ENCODE measurements around the gene VHLL.
"Not testable (repeated sequence)": the region's sequence is repeated elsewhere in the genome, so short reads cannot be mapped to it uniquely, and the experiment has no call there.

The VHLL gene

DNA sequence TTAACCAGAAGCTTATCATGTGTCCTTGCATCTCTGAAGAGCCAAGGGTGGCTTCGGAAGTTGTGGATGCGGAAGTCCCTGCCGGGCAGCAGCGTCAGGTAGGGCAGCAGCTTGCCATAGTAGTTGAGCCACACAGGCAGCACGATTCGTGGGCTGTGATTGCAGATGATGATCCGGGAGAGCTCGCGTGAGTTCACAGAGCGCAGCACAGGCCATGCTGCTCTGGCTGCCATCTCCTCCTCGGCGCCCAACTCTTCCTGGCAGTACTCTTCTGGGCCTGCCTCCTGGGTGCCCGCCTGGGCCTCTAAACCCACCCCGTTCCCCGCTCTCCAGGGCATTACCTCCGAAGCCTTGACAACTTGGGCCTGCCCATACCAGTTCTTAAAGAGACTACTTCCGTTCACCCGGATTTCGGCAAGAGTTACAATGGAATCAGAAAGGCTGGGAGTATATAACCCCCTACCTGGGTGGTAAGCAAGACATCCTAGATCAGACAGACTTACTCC, at the start of gene VHLL:
Gene VHLL (minus strand): TSS at position 456 of the 506 bp plus-strand sequence. CDS start 118 bp downstream, at position 338.
- no peak for DNase-seq (ENCODE audit: low read depth in 2 of 2, low spot score in 1 of 2)

DNA sequence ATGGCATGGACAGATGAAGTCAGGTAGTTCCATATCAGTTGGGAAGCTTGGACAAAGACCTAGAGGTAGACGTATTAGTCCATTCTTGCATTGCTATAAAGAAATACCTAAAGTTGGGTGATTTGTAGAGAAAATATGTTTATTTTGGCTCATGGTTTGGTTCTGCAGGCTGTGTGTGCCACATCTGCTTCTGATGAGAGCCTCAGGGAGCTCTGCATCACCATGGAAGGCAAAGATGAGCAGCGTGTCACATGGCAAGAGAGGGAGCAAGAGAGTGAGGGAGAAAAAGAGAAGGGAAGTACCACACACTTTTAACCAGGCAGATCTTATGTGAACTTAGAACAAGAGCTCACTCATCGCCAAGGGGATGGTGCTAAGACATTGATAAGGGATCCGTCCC, 48.2 kb upstream of the VHLL start:
- no peak for DNase-seq (ENCODE audit: low read depth in 2 of 2, low spot score in 1 of 2)

DNA sequence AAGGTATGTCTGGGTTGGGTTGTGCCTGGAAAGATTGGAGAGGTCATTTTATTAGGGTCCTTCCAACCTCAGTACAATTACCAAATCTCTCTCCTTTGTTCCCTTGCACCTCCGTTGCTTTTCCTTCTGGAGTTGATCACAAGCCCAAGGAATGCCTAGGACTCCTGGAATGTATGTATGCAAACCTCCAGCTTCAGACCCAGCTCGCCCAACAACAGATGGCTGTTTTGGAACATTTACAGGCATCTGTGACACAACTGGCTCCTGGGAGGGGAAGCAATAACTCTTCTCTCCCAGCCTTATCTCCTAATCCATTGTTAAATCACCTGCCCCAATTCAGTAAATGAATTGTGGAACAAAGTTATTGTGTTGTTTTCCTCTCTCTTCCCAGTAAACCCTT, 47.5 kb upstream of the VHLL start:
- DNase-seq (ENCODE audit: low read depth in 2 of 2, low spot score in 1 of 2) = no peak

DNA sequence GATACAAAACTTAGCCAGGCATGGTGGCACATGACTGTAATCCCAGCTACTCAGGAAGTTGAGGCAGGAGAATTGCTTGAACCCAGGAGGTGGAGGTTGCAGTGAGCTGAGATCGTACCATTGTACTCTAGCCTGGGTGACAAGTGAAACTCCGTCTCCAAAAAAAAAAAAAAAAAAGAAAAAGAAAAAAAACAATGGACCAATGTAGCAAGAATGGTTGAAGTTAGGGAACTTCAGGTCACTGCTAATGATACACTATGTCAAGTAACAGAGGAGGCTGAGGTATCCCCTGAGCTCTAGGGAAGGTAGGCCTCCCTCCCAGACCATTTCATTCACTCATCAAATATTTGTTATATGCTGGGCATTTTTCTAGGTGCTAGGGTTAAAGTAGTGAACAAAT, 46.9 kb upstream of the VHLL start:
- not testable (repeated sequence) for DNase-seq (ENCODE audit: low read depth in 2 of 2, low spot score in 1 of 2)

DNA sequence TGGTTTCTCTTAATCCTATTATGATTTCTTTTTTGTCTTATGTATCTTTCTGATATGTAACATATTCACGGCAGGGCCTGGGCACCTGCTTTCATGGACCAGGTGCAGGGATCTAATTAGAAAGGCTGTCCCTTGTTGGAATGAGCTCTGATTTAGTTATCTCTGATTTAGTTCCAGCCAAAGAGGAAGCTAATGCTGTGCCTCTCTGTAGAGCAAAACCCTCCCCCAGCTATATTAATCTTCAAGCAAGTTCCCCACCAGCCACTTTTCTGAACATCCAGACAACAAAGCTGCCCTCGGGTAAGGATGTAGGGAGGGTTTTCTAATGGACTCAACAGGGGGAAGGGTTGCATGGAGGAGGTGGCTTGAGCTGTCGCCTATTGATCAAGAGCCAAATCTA, 45.3 kb upstream of the VHLL start:
- no peak for DNase-seq (ENCODE audit: low read depth in 2 of 2, low spot score in 1 of 2)

DNA sequence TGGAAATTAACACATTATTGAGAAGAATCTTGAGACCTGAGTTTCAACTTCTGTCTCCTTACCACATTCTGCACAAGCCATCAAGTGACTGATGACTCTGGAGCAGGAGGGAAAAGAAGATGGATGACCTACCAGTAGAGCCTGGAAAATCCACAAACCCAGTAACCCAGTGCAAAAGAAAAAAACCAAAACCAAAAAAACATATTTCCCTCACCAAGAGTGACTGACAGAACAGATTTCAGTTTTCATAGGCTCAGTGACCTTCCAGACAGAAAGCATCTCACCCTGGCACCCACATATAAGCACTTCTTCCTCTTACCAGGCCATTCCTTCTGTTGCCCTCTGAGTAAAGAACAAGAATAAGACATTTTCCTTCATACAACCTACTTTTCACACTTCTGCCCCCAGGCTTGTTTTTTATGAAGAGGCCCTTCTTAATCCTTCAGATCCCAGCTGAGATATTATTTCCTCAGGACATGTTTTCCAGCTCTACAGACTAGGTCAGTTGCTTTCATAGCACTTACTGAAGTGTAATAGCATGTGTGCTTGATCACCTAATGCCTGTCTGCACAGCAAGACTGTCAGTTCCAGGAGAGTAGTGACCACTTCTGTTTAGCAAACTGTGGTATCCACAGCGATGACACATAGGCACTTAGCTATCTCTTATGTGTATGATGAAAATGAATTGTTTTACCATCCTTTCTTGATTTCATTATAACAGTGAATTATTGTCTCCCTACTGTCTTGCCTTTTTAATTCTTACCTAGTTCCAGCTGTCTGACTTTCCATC, 43.3 kb upstream of the VHLL start:
- no peak for DNase-seq (ENCODE audit: low read depth in 2 of 2, low spot score in 1 of 2)

DNA sequence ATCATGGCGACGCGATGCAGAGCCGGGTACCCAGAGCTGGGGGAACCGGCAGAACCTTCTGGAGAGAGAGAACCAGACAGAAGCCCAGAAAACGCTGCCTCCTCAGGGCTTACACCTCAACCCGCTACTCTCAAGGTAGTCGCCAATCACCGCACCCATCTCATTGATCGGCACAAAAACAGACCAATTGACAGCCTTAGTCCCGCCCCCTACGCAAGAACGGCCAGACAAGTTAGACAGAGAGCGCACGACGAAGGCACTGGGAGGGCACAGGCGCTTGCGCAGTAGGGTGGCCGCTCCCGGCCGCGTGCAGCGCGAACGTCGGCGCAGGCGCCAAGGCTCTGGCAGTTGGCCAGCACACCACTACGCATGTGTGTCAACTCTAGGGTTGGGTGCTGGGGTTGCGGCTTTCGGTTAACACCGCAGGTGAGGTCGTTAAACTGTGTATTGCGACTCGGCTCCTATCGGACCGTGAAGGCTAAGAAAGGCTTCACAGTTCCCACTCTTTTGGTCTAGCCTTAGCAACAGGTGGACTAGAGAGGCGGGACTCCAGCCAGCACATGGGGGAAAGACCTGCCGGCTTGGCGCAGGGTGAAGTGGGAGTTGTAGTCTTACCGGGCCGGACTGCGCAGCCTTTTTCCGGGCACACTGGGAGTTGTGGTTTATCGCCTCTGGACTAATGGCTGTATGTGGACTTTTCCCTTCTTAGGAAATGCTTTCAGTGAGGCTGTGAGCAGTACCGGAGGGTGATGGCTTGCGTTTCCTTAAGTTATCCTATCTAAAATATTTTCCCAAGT, 39.3 kb upstream of the VHLL start, which contains the start of the genes CCT3 and TSACC:
Gene CCT3 (minus strand): TSS at position 113 of the 797 bp plus-strand sequence. CDS start 108 bp downstream, at position 5.
Gene TSACC (plus strand): TSS at position 347 of the 797 bp plus-strand sequence. CDS start 1,232 bp downstream, outside the sequence.
- peak; percentile 95 to 98 for DNase-seq (ENCODE audit: low read depth in 2 of 2, low spot score in 1 of 2)

DNA sequence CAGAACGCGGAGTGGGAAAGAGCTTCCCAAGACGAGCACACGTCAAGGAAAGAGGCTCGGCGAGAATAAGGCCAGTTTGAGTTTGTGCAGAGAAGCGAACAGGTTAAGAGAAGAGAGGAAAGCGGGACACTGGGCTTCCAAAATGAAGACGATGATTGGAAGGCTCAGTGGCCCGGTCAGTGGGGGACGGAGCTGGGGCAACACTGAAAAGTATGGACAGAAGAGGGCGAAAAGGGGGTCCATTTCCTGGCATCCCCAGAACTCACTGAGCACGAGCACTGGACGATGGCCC, 38.7 kb upstream of the VHLL start:
- no peak for DNase-seq (ENCODE audit: low read depth in 2 of 2, low spot score in 1 of 2)

DNA sequence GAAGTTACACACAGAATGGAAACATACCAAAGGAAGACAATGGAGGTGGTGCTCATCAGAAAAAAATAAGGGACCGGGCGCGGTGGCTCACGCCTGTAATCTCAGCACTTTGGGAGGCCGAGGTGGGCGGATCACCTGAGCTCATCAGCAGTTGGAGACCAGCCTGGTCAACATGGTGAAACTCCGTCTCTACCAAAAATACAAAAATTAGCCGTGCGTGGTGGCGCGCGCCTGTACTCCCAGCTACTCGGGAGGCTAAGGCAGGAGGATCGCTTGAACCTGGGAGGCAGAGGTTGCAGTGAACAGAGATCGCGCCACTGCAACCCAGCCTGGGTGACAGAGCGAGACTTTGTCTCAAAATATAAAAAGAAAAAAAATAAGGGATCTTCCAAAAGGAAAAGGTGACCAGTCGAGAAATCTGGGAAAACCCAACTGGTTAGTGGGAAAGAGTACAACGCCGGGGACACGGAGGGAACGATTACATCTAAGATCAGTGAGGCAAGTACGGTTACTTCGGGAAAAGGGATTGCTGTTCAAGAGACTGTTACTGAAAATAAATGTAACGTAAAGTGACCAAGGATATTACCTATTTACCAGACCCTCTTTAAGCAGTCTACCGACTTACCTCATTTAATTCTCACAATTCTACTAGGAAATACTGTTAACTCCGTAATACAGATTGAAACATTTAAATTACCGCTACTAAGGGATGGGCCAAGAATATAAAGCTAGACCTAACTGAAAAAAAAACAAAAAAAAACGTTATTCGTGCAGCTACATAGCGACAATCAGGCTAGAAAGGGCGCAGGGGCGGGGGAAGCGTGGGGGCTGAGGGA, 38.2 kb upstream of the VHLL start:
- no peak for DNase-seq (ENCODE audit: low read depth in 2 of 2, low spot score in 1 of 2)

DNA sequence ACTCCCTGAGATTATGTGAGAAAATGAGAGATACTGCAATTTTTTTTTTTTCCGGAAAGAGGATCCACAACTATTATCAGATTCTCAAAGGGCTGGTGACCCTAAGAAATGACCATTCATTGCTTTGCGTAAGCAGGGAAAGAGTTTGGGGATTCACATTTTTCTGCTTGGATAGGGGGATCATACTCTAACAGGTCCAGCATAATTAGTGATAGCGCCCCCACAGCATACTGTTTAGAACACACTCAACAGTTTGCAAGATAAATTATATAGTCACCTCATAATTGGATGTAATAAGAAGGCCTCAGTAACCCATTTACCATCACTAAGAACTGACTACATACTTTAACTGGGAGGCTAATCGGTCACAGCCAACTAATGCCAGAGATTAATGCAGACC, 37.1 kb upstream of the VHLL start:
- DNase-seq (ENCODE audit: low read depth in 2 of 2, low spot score in 1 of 2) = no peak

DNA sequence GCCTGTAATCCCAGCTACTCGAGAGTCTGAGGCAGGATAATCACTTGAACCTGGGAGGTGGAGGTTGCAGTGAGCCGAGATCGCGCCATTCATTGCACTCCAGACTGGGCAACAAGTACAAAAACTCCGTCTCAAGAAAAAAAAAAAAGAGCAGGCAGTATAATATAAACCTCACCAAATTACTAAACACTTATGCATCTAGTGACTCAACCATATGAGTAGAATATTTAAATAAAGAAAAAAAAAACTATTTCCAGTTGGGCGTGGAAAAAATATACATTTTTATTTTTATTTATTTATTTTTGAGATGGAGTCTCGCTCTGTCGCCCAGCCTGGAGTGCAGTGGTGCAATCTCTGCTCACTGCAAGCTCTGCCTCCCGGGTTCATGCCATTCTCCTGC, 24.1 kb upstream of the VHLL start:
- not testable (repeated sequence) for DNase-seq (ENCODE audit: low read depth in 2 of 2, low spot score in 1 of 2)

DNA sequence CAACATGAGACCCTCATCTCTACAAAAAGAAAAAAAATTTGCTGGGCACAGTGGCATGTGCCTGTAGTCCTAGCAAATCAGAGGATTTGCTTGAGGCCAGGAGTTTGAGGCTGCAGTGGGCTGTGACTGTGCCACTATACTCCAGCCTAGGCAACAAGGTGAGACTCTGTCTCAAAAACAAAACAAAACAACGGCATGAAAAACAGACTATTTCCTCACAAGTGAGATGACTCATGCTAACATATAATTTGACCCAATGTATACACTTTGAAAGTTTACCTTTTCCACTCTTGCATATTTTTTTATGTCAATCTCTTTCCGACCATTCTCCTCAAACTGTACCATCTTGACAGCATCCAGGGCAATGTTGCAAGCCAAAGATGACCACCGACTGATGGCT, 21.5 kb upstream of the VHLL start:
- DNase-seq (ENCODE audit: low read depth in 2 of 2, low spot score in 1 of 2) = no peak

DNA sequence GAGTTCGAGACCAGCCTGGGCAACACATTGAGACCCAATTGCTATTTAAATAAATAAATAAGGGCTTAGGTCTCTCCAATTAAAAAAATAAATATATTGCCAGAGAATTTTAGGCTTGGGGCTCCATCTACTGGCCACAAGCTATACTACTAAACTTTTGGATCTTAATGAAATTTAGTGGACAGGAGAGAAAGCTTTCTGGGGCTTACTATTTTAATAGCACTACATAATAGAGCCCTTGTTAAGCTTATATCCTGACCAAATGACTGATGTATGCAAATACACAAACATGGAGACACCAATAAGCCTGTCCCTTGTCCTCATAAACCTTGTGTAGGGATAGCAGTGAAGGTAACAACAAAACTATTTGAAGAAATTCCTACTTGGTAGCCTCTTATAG, 20.6 kb upstream of the VHLL start:
- DNase-seq (ENCODE audit: low read depth in 2 of 2, low spot score in 1 of 2) = no peak

DNA sequence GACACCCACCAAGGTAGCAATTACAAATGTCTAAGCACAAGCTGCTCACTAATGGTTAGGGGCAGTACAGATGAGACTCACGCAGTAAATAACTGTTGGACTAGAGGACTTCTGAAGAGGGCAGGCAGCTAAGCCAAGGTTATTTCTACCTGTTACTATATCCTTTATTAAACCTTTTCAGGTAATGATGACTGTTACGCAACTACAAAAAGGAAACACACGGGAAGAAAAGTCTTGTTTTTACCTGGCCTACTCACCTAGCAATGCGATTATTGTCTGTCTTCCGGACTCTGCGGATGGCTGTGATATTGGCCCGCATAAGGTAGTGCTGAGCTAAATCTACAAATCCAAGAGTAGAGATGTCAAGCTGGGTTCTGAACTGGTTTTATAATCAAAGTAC, 17.8 kb upstream of the VHLL start:
- no peak for DNase-seq (ENCODE audit: low read depth in 2 of 2, low spot score in 1 of 2)

DNA sequence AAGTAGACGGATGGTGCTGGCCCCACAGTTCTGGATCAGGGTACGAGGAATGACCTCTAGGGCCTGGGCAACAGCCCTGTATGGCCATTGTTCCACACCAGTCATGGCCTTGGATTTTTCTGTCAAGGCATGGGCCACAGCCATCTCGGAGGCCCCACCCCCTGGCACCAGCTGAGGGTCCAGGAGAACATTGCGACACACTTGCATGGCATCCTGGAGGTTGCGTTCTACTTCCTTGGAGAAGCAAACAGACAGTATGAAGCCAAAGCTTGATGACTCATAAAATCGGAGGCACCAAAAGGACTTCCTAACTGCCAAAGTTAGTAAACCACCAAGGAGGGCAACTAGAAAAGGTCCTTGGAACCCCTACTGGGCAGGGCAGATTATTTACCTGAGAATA, 11.9 kb upstream of the VHLL start:
- no peak for DNase-seq (ENCODE audit: low read depth in 2 of 2, low spot score in 1 of 2)

DNA sequence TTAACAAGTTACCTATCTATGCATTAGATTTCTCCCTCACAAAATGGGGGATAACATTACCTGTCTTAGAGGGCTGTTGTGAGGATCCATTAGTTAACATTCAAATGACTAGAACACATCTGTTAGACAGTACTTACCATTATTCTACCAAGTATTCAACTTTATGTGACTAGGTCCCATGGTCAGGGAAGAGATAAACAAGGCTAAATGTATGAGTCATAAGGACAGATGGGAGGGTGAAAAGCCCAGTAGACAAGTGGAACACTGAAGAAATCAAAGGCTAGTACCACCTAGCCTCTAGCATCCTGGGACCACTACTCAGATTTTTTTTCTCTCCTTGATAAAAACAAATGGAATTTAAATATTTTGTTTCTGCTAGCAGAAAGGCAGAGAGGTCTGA, 9.0 kb upstream of the VHLL start:
- DNase-seq (ENCODE audit: low read depth in 2 of 2, low spot score in 1 of 2) = no peak

DNA sequence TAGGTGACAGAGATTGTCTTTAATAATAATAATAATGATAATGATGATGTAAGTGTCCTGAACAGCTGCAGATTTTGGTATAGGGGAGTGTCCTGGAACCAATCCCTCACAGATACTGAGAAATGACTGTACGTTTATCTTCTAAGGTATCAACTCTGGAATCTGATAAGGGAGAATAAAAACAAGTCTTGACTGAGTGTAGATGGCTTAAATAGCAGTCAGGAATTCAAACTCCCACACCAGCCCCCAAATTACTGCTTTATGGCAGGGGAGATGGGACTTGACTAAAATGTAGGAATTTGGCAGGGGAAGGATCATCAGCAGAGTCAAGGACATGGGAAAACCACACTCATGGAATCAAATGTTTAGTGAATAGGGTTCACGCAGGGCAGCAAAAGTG, 6.1 kb upstream of the VHLL start:
- no peak for DNase-seq (ENCODE audit: low read depth in 2 of 2, low spot score in 1 of 2)

DNA sequence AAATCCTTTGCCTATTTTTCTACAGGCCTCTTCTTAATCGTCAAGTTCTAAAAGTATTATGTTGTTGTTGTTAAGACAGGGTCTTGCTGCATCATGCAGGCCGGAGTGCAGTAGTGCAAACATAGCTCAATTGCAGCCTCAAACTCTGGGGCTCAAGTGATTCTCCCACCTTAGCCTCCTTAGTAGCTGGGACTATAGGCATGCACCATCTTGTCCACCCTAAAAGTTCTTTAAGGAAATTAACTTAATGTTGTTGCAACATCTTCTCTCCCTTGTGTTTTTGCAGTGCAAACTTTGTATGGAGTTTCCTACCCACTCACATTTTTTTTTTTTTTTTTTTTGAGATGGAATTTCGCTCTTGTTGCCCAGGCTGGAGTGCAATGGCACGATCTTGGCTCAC, 4.1 kb upstream of the VHLL start:
- no peak for DNase-seq (ENCODE audit: low read depth in 2 of 2, low spot score in 1 of 2)

DNA sequence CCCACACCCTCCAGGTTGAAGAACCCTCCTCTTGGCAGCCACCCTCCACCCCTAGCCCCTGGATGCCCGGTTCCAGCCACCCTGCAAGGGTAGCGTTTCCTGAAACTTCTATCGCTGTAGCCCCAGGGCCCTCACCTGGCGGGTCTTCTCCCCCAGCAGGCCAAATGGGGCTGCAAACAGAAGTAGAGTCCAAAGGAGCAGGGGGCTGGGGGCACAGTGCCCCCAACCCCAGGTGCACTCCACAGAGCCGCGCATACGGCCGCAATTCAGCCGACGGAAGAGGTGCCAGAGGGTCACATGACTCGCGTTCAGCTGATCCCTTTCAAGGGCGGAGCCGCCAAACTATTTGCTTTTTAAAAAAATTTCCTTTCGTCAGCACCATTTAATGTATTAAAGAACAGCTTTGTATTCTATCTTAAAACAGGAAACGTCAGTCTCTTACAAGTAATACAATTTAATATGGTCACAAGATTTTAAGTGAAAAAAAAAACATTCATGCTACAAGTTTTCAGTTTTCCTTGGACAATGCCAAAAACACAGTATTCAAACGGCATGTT, 3.6 kb downstream of the VHLL start, which contains the start of gene GLMP:
Gene GLMP (minus strand): TSS at position 289 of the 557 bp plus-strand sequence. CDS start 34 bp downstream, at position 255.
- DNase-seq (ENCODE audit: low read depth in 2 of 2, low spot score in 1 of 2) = no peak

DNA sequence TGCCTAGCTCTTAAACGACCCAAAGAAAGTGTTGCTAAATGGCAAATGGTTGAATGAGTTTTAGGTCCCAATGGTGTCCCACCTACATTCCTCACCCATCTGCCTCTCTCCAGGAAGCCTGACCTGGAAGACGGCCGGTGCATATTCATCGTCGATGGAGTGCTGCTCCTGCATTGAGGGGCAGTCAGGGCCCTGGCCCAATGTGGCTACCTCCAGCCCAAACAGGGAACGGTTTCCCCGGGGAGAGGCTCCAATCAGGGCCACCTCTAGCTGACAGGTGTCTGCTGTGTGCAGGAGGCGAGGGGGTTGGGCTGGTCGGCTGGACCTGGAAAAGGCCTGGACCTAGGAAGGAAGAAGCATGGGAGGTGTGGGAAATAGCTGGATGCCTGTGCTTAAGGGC, 5.2 kb downstream of the VHLL start:
- no peak for DNase-seq (ENCODE audit: low read depth in 2 of 2, low spot score in 1 of 2)

DNA sequence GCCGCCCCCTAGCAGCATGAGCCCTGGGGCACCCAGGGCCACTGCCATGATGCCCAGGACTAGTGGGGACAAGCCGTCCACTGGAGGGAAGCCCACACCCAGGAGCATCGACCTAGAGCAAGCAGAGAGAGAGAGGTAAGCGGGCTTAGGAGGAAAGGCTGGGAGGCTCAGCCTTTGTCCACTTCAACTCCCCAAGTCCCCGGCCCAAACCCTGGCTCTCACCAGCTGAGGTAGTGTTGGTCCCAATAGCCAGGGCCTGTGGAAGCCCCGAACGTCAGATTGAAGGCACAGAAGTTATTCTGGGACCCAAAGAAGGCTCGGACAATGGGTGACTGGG, 6.0 kb downstream of the VHLL start:
- DNase-seq (ENCODE audit: low read depth in 2 of 2, low spot score in 1 of 2) = no peak

All from stimulated activated CD8-positive, alpha-beta memory T cell treated with anti-CD3 and anti-CD28 coated beads, Interleukin-4, amount 100 ng/mL, for 1 hour (primary cell).